ENCODE results near the gene TMEM233. TPM values are rescaled to one million over a fixed set of nuclear protein-coding genes. Genes with fewer than 3 reads are reported as not detected.

The TMEM233 gene
- total and polyA plus RNA-seq, 9 of the 15 experiments (the other 6 are each of a cell fraction or from before 2014, with no cell fraction given) = 0.04 to 0.17 (median 0.07) TPM; not detected in 2

GRCh38 chr12:119660076-119660475 lies 66.5 kb downstream of the TMEM233 start (continued):
- TF ChIP-seq, protein P1, sequence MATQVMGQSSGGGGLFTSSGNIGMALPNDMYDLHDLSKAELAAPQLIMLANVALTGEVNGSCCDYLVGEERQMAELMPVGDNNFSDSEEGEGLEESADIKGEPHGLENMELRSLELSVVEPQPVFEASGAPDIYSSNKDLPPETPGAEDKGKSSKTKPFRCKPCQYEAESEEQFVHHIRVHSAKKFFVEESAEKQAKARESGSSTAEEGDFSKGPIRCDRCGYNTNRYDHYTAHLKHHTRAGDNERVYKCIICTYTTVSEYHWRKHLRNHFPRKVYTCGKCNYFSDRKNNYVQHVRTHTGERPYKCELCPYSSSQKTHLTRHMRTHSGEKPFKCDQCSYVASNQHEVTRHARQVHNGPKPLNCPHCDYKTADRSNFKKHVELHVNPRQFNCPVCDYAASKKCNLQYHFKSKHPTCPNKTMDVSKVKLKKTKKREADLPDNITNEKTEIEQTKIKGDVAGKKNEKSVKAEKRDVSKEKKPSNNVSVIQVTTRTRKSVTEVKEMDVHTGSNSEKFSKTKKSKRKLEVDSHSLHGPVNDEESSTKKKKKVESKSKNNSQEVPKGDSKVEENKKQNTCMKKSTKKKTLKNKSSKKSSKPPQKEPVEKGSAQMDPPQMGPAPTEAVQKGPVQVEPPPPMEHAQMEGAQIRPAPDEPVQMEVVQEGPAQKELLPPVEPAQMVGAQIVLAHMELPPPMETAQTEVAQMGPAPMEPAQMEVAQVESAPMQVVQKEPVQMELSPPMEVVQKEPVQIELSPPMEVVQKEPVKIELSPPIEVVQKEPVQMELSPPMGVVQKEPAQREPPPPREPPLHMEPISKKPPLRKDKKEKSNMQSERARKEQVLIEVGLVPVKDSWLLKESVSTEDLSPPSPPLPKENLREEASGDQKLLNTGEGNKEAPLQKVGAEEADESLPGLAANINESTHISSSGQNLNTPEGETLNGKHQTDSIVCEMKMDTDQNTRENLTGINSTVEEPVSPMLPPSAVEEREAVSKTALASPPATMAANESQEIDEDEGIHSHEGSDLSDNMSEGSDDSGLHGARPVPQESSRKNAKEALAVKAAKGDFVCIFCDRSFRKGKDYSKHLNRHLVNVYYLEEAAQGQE (IDR thresholded peaks at IDR 0.05; ENCODE audit: borderline replicate concordance) = no peak
- TF ChIP-seq, protein P1 (CRISPR knock-in tag; IDR thresholded peaks at IDR 0.05; ENCODE audit: low read depth) = no peak
- TF ChIP-seq HMBOX1 (IDR thresholded peaks at IDR 0.05) (0 out of 2 replicates have a peak, but pooled peaks have one; percentile 21), SOX6 (IDR thresholded peaks at IDR 0.05) (peak; percentile 8; the same call in 1 of the 2 replicates)

Data from K562 (cell line).